Lung (tissue), 16 donors: Measurements from ENCODE around the gene NRROS. TPM values are rescaled to one million over a fixed set of nuclear protein-coding genes. Genes with fewer than 3 reads are reported as not detected.
"Not testable (repeated sequence)": the region's sequence is repeated elsewhere in the genome, so short reads cannot be mapped to it uniquely, and the experiment has no call there.

Experiments
- ATAC-seq: fragments of 200-7000 bp; cut with Tn5 transposase; one replicate; pipeline ENCODE4 v1.9.1; 2020; ENCODE audit warnings: moderate number of reproducible peaks; ENCODE audit not compliant: insufficient read depth, low FRiP score
- DNase-seq, 3 donors: peaks; one replicate each; pipeline ENCODE4 v3.0.0-alpha.2; 2013 to 2017
- H3K27ac ChIP-seq, 2 donors: one replicate each; pipeline ENCODE4 v1.5.1; 2013; ENCODE audit warnings: mild to moderate bottlenecking in 2 of 2, moderate library complexity in 2 of 2, control low read depth in 1 of 2, inconsistent platforms in 1 of 2, low read depth in 1 of 2, low read length in 1 of 2
- H3K27me3 ChIP-seq, 3 donors: one replicate each; pipeline ENCODE4 v1.5.1; 2013; ENCODE audit warnings: low read length in 2 of 3; ENCODE audit not compliant: control insufficient read depth in 3 of 3, insufficient read depth in 3 of 3
- H3K36me3 ChIP-seq, 4 donors: one replicate each; pipeline ENCODE4 v1.5.1; 2013; ENCODE audit warnings: low read length in 4 of 4, mild to moderate bottlenecking in 1 of 4, moderate library complexity in 1 of 4; ENCODE audit not compliant: control insufficient read depth in 4 of 4, insufficient read depth in 4 of 4
- H3K4me1 ChIP-seq, 5 donors: one replicate each; pipeline ENCODE4 v1.5.1; 2013; ENCODE audit warnings: low read length in 5 of 5, mild to moderate bottlenecking in 2 of 5, moderate library complexity in 1 of 5; ENCODE audit not compliant: control insufficient read depth in 5 of 5, insufficient read depth in 5 of 5
- H3K4me3 ChIP-seq: one replicate; pipeline ENCODE4 v1.5.1; 2013; ENCODE audit warnings: mild to moderate bottlenecking, control low read depth, moderate library complexity
- H3K9ac ChIP-seq, 2 donors: one replicate each; pipeline ENCODE4 v1.5.1; 2013; ENCODE audit warnings: low read length in 2 of 2, control low read depth in 1 of 2; ENCODE audit not compliant: insufficient read depth in 1 of 2
- H3K9me3 ChIP-seq, 4 donors: one replicate each; pipeline ENCODE4 v1.5.1; 2013; ENCODE audit warnings: low read length in 3 of 4, mild to moderate bottlenecking in 1 of 4, moderate library complexity in 1 of 4; ENCODE audit not compliant: control insufficient read depth in 4 of 4, insufficient read depth in 3 of 4
- CTCF ChIP-seq: IDR thresholded peaks from 2 replicates; pipeline ENCODE4 v1.5.1; 2012; ENCODE audit warnings: mild to moderate bottlenecking; ENCODE audit errors: control extremely low read depth, extremely low read depth
- WGBS, 2 donors: extraction: QIAGEN DNeasy Blood & Tissue Kit; methylation state at CpG; one replicate each; pipeline ENCODE4 v1.1.7; 2013; 5-methylcytosine and 5-hydroxymethylcytosine counted together
- long read RNA-seq, 5 donors: transcript quantifications; one replicate each; lab custom pipeline, GENCODE V29; 2026
- polyA plus RNA-seq, 2 donors: library from polyadenylated mRNA; stranded (reverse); fragments of 200-250 nt; gene quantifications; one replicate each; pipeline ENCODE4 v1.2.1, GENCODE V29; 2013
- total RNA-seq, 2 donors: library from RNA; depleted of rRNA in 1 of 2; stranded (reverse); fragments of >200 nt in 1 of 2; gene quantifications; one replicate each; pipeline ENCODE4 v1.2.1, GENCODE V29; 2014 to 2021
- donor health status: control.
- donor health status: control.
- donor health status: Bipolar disorder and iron deficiency.
- donor health status: healthy.
- donor health status: DM: yes; HTN: yes; CAD: no.

Gene NRROS
- total RNA-seq = 10 to 100 TPM in 1 of 2 donors, 1 to 10 TPM in 1; 9.7 to 17.6 TPM
- polyA plus RNA-seq = 10 to 100 TPM in 1 of 2 donors, 1 to 10 TPM in 1; 6.6 to 16.3 TPM
- long read RNA-seq, donor 1, partial matches to known transcripts = 0 of 3 reads
- long read RNA-seq, donor 1, other reads (novel, unspliced or antisense) = 0 of 3 reads
- long read RNA-seq, donor 2, partial matches to known transcripts = 0 of 2 reads
- long read RNA-seq, donor 2, other reads (novel, unspliced or antisense) = 0 of 2 reads
- long read RNA-seq, donor 3 = 0 reads
- long read RNA-seq, donor 4, partial matches to known transcripts = 0 of 2 reads
- long read RNA-seq, donor 4, other reads (novel, unspliced or antisense) = 0 of 2 reads
- long read RNA-seq, donor 5, partial matches to known transcripts = 0 of 3 reads
- long read RNA-seq, donor 5, other reads (novel, unspliced or antisense) = 0 of 3 reads

- H3K27me3 ChIP-seq = peaks cover 0 to 23% (median 19%) of the 10 kb centered on the region in 3 donors
- H3K27ac ChIP-seq = peak within 1 kb of the TSS; percentile 21 to 86
- peak; percentile 86 for ATAC-seq
- WGBS, 2 donors = 2 to 3% methylated on average over 57 to 65 of the region's 65 CpGs
- peak within 1 kb of the TSS in 1 of 2 donors; percentile 34 for H3K9ac ChIP-seq
- no peaks in the 10 kb centered on the region for H3K9me3 ChIP-seq
- H3K4me1 ChIP-seq = peaks cover 0 to 7% (median 2%) of the 10 kb centered on the region in 5 donors
- TF ChIP-seq CTCF = no peak
- no peaks in the 10 kb centered on the region for H3K36me3 ChIP-seq
- peak; percentile 56 to 75 (median 61) for DNase-seq
- H3K4me3 ChIP-seq = peak within 1 kb of the TSS; percentile 45
Measured at GRCh38 chr3:196639483-196640296, at the start of gene NRROS. NRROS (plus strand) TSS chr3:196639694; CDS start chr3:196654540, 14,846 bp downstream.

DNA sequence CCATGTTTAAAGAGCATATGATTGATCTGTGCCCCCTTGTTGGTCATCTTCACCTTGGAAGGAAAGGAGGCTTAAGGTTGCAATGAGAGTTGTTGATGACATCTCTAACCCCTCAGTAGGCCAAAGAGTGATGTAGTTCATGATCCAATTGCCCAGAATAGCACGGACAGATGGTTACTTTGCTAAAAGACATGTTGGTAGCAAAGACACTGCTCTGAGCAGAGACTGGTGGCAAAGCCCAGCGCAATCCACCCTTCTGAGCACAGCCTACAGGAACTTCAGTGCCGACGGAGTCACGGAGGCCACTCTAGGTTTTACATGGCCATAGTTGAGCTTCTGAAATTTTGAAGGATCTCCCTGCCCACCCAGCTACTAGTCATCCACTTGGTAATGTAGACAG, 49.2 kb upstream of the NRROS start:
- no peak for TF ChIP-seq CTCF
- no peak overlapping the region for H3K9ac ChIP-seq
- peaks cover 0 to 6% (median 2%) of the 10 kb centered on the region in 4 donors for H3K36me3 ChIP-seq
- H3K27ac ChIP-seq = no peak overlapping the region
- H3K9me3 ChIP-seq = no peaks in the 10 kb centered on the region
- DNase-seq = no peak
- no peak overlapping the region for H3K4me3 ChIP-seq
- WGBS, 2 donors = 93 to 96% methylated on average over 5 of the region's 5 CpGs
- no peaks in the 10 kb centered on the region for H3K4me1 ChIP-seq
- no peaks in the 10 kb centered on the region for H3K27me3 ChIP-seq
- no peak for ATAC-seq

- no peaks in the 10 kb centered on the region for H3K4me1 ChIP-seq
- ATAC-seq (no peak), DNase-seq (no peak)
- H3K36me3 ChIP-seq = no peaks in the 10 kb centered on the region
- no peak for TF ChIP-seq CTCF
- no peak overlapping the region for H3K4me3 ChIP-seq
- no peaks in the 10 kb centered on the region for H3K9me3 ChIP-seq
- no peak overlapping the region for H3K27ac ChIP-seq
- 56 to 78% methylated on average over 5 of the region's 5 CpGs for WGBS, 2 donors
- peaks cover 0 to 2% (median 0%) of the 10 kb centered on the region in 3 donors for H3K27me3 ChIP-seq
- no peak overlapping the region for H3K9ac ChIP-seq
Measured at GRCh38 chr3:196596355-196596754, 43.1 kb upstream of the NRROS start.

GRCh38 chr3:196597971-196598733, 41.3 kb upstream of the NRROS start:
- not testable (repeated sequence) for H3K4me3 ChIP-seq, H3K9ac ChIP-seq, H3K36me3 ChIP-seq, H3K9me3 ChIP-seq, ATAC-seq, H3K27ac ChIP-seq, H3K4me1 ChIP-seq, H3K27me3 ChIP-seq, DNase-seq
- 35 to 57% methylated on average over 25 of the region's 25 CpGs for WGBS, 2 donors
